Breast epithelium (tissue), 4 donors: ENCODE data around the gene CRYBA2. TPM values are rescaled to one million over a fixed set of nuclear protein-coding genes. Genes with fewer than 3 reads are reported as not detected.

Source experiments
- DNase-seq, 2 donors: peaks; one replicate each; pipeline ENCODE4 v3.0.0-alpha.2; 2019; ENCODE audit warnings: low spot score in 2 of 2
- H3K27ac ChIP-seq, 2 donors: fragments of 200-600 bp; sonication (generic) in 1 of 2; one replicate each; pipeline ENCODE4 v1.5.1; 2016 to 2019; ENCODE audit warnings: mild to moderate bottlenecking in 1 of 2
- H3K27me3 ChIP-seq, 2 donors: fragments of 200-600 bp; sonication (generic) in 1 of 2; one replicate each; pipeline versions ENCODE4 v1.5.1 to v1.6.0; 2017 to 2019; ENCODE audit warnings: control low read depth in 1 of 2, mild to moderate bottlenecking in 1 of 2
- H3K36me3 ChIP-seq: fragments of 200-600 bp; one replicate; pipeline ENCODE4 v1.5.1; 2019
- H3K4me1 ChIP-seq, 2 donors: fragments of 200-600 bp; sonication (generic); one replicate each; pipeline ENCODE4 v1.5.1; 2016 to 2019; ENCODE audit warnings: control low read depth in 1 of 2
- H3K4me3 ChIP-seq, 3 donors: fragments of 200-600 bp; sonication (generic); 1 replicate in 2 of 3; 2 replicates in 1 of 3; pipeline ENCODE4 v1.5.1; 2016 to 2019; ENCODE audit warnings: mild to moderate bottlenecking in 3 of 3, moderate library complexity in 2 of 3
- H3K9me3 ChIP-seq, 2 donors: fragments of 200-600 bp; sonication (generic) in 1 of 2; one replicate each; pipeline ENCODE4 v1.5.1; 2016 to 2019; ENCODE audit warnings: control low read depth in 1 of 2
- POLR2A ChIP-seq: fragments of 450-650 bp; IDR thresholded peaks from one replicate; pipeline ENCODE4 v1.6.1; 2016; ENCODE audit warnings: antibody characterized with exemption, mild to moderate bottlenecking, moderate library complexity
- POLR2AphosphoS5 ChIP-seq, 3 donors: sonication (generic); formaldehyde crosslinking; IDR thresholded peaks; one replicate each; pipeline ENCODE4 v1.6.1; 2017; ENCODE audit warnings: antibody characterized with exemption in 3 of 3
- intact Hi-C: fragments of 100-400 bp; cut with DNase I; formaldehyde crosslinking; loops from one replicate; pipeline ENCODE4 v1.15.1; 2023; ENCODE audit warnings: low total_unique reads
- total RNA-seq, 3 donors: library from RNA; depleted of rRNA; stranded (reverse); fragments of >200 nt; gene quantifications; one replicate each; pipeline ENCODE4 v1.1.0, GENCODE V29; 2016
- TF ChIP-seq, protein P1 (sequence below), 3 donors: fragments of 450-650 bp; IDR thresholded peaks; one replicate each; pipeline ENCODE4 v1.5.1; 2016 to 2017; ENCODE audit warnings: antibody characterized with exemption in 3 of 3, mild to moderate bottlenecking in 3 of 3, moderate library complexity in 3 of 3

CRYBA2 gene
- total RNA-seq, 3 donors from 2014 or later, result not detected

DNA sequence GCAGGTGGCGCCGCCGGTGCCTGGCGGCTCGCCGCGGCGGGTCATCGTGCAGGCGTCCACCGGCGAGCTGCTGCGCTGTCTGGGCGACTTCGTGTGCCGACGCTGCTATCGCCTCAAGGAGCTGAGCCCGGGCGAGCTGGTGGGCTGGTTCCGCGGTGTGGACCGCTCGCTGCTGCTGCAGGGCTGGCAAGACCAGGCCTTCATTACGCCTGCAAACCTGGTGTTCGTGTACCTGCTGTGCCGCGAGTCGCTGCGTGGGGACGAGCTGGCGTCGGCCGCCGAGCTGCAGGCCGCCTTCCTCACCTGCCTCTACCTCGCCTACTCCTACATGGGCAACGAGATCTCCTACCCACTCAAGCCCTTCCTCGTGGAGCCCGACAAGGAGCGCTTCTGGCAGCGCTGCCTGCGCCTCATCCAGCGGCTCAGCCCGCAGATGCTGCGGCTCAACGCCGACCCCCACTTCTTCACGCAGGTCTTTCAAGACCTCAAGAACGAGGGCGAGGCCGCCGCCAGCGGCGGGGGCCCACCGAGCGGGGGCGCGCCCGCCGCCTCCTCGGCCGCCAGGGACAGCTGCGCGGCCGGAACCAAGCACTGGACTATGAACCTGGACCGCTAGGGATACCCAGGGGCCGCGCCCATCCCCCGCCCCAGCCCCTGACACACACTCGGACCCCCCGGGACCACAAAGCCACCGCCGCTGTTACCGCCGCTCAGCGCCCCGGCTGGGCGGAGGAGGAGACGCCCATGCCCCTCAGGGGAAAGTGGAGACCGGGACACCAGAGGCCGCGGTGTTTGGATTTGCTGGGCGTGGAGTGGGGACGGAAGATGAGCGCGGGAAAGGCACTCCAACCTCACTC lies 32.7 kb downstream of the CRYBA2 start:
- TF ChIP-seq POLR2A (no peak), POLR2AphosphoS5 (IDR thresholded peaks at IDR 0.05) (no peak)
- TF ChIP-seq, protein P1, sequence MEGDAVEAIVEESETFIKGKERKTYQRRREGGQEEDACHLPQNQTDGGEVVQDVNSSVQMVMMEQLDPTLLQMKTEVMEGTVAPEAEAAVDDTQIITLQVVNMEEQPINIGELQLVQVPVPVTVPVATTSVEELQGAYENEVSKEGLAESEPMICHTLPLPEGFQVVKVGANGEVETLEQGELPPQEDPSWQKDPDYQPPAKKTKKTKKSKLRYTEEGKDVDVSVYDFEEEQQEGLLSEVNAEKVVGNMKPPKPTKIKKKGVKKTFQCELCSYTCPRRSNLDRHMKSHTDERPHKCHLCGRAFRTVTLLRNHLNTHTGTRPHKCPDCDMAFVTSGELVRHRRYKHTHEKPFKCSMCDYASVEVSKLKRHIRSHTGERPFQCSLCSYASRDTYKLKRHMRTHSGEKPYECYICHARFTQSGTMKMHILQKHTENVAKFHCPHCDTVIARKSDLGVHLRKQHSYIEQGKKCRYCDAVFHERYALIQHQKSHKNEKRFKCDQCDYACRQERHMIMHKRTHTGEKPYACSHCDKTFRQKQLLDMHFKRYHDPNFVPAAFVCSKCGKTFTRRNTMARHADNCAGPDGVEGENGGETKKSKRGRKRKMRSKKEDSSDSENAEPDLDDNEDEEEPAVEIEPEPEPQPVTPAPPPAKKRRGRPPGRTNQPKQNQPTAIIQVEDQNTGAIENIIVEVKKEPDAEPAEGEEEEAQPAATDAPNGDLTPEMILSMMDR (IDR thresholded peaks at IDR 0.05), result no peak
- intact Hi-C loops, result no loop called here
- Histone ChIP-seq H3K4me3 (peak overlapping the region in 1 of 3 donors; percentile 65), H3K4me1 (peaks cover 3 to 12% of the 10 kb centered on the region in 2 donors), H3K27me3 (peaks cover 29 to 88% of the 10 kb centered on the region in 2 donors), H3K9me3 (no peaks in the 10 kb centered on the region), H3K27ac (no peak overlapping the region), H3K36me3 (no peaks in the 10 kb centered on the region)
- DNase-seq, result no peak

DNA sequence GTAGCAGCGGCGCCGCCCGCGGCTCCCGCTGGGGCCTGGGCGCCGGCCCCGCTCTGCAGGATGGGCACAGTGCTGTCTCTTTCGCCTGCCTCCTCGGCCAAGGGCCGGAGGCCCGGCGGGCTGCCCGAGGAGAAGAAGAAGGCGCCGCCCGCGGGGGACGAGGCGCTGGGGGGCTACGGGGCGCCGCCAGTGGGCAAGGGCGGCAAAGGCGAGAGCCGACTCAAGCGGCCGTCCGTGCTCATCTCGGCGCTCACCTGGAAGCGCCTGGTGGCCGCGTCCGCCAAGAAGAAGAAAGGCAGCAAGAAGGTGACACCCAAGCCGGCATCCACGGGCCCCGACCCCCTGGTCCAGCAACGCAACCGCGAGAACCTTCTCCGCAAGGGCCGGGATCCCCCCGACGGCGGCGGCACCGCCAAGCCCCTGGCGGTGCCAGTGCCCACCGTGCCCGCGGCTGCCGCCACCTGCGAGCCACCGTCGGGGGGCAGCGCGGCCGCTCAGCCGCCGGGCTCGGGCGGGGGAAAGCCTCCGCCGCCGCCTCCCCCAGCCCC lies 33.4 kb downstream of the CRYBA2 start:
- intact Hi-C loops, result no loop called here
- TF ChIP-seq POLR2A (no peak), POLR2AphosphoS5 (IDR thresholded peaks at IDR 0.05) (no peak)
- TF ChIP-seq, protein P1 (IDR thresholded peaks at IDR 0.05), result no peak
- peak overlapping the region; percentile 14 to 65 (median 46) for H3K4me3 ChIP-seq
- no peak for DNase-seq
- no peaks in the 10 kb centered on the region for H3K36me3 ChIP-seq
- no peaks in the 10 kb centered on the region for H3K9me3 ChIP-seq
- peaks cover 3 to 12% of the 10 kb centered on the region in 2 donors for H3K4me1 ChIP-seq
- H3K27ac ChIP-seq, result no peak overlapping the region
- H3K27me3 ChIP-seq, result peaks cover 29 to 86% of the 10 kb centered on the region in 2 donors

DNA sequence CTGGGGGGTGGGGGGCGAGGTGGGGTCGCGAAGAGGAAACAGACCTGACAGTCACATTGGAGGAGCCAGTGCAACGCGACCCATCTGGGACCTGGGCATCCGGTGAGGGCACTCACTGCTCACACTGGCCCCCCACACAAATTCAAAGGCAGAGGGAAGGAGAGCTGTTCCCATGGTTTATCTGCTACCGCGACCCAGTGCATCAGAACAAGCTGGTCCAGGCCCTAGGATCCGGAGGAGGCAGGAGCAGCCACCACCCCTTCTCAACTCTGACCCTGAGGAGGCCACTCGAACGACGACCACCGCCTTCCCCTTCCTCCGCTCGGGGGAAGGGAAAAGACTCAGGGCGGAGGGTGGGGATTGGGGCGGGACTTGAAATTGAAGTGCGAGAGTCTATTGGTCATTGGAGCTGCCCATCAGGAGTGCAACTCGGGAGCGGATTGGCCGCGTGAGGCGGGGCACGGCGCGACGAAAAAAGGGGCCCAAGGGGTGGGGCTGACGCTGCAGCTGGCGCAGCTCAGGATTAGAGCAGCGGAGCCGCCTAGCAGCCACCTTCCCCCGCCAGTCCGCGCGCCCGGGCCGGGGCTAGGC lies 34.0 kb downstream of the CRYBA2 start, which contains the start of gene CDK5R2:
TSS of gene CDK5R2 (plus strand) at position 526 of the 591 bp plus-strand sequence. CDS start 155 bp downstream, outside the sequence.
- intact Hi-C loops, result no loop called here
- Histone ChIP-seq H3K4me1 (peaks cover 3 to 12% of the 10 kb centered on the region in 2 donors), H3K4me3 (peak within 1 kb of the TSS; percentile 14 to 65 (median 46)), H3K36me3 (no peaks in the 10 kb centered on the region), H3K27me3 (peaks cover 29 to 82% of the 10 kb centered on the region in 2 donors), H3K27ac (no peak within 1 kb of the TSS), H3K9me3 (no peaks in the 10 kb centered on the region)
- TF ChIP-seq, protein P1 (IDR thresholded peaks at IDR 0.05), result no peak
- TF ChIP-seq POLR2AphosphoS5 (IDR thresholded peaks at IDR 0.05) (no peak), POLR2A (no peak)
- peak in 1 of 2 donors; percentile 31 for DNase-seq

DNA sequence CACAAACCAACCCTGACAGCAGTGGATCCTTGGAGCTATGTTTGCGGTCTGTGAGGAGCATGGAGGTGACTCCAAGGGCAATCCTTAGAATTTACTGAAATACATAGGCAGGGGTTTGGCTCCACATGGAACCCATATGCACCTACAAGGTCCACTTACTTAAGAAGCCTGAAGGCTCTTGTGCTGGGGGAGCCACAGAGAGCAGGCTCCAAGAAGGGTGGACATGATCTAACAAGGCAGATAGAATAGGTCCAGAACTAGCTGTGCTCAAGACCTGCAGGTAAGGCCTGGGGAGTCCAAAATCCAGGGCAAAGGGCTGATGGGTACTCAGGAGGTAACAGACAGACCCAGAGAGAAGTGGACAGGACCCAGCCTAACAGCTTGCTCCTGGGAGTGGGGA lies 34.9 kb downstream of the CRYBA2 start:
- intact Hi-C loops, result no loop called here
- TF ChIP-seq POLR2AphosphoS5 (IDR thresholded peaks at IDR 0.05), result no peak
- TF ChIP-seq, protein P1 (IDR thresholded peaks at IDR 0.05), result no peak
- TF ChIP-seq POLR2A, result no peak
- H3K36me3 ChIP-seq, result no peaks in the 10 kb centered on the region
- DNase-seq, result no peak
- H3K9me3 ChIP-seq, result no peaks in the 10 kb centered on the region
- no peak overlapping the region for H3K27ac ChIP-seq
- H3K27me3 ChIP-seq, result peaks cover 29 to 76% of the 10 kb centered on the region in 2 donors
- H3K4me3 ChIP-seq, result no peak overlapping the region
- H3K4me1 ChIP-seq, result peaks cover 3 to 12% of the 10 kb centered on the region in 2 donors
